ENCODE results near the gene CARD14.

Gene CARD14

DNA sequence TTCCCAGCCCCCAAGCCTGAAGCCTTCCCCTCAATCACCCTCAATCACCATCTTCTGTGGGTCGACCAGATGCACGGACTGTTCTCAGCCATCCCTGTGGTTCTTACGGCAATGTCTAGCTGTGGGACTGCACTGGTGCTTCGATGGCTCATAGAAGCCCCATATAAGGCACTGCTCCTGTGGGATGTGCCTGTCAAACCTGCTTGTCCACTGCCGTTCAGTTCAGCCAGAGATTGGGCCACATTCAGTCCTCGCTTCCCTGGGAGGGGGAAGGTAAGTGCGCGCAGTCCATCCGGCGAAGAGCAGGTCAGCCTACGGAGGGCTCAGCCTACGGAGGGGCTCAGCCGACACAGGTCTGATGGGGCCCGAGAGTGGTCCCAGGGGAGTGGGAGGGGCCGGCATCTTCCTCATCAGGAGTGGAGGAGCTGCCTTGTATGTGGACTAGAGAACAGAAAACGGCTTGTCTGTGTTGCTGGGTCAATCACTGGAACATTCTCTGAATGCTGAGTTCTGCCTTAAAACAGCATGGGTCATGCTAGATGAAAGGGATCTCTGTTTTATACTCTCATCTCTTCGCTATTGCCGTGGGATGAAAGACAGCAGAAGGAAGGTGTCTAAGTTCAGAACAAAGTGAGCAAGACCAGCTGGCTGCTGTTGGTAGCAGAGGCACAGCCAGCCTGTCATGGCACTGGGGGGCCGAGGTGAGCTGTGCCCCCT lies at the start of gene CARD14:
TSS of gene CARD14 (plus strand) at position 247 of the 717 bp plus-strand sequence. CDS start 11,409 bp downstream, outside the sequence.
- DNase-seq (ENCODE audit: low spot score), result no peak

- no peak for DNase-seq (ENCODE audit: low spot score)
Observed at GRCh38 chr17:80122026-80122575, 47.7 kb upstream of the CARD14 start.

GRCh38 chr17:80122926-80123505 lies 46.8 kb upstream of the CARD14 start:
- DNase-seq (ENCODE audit: low spot score), result no peak

- DNase-seq (ENCODE audit: low spot score), result no peak
Observed at GRCh38 chr17:80123791-80124190, 46.0 kb upstream of the CARD14 start.

DNA sequence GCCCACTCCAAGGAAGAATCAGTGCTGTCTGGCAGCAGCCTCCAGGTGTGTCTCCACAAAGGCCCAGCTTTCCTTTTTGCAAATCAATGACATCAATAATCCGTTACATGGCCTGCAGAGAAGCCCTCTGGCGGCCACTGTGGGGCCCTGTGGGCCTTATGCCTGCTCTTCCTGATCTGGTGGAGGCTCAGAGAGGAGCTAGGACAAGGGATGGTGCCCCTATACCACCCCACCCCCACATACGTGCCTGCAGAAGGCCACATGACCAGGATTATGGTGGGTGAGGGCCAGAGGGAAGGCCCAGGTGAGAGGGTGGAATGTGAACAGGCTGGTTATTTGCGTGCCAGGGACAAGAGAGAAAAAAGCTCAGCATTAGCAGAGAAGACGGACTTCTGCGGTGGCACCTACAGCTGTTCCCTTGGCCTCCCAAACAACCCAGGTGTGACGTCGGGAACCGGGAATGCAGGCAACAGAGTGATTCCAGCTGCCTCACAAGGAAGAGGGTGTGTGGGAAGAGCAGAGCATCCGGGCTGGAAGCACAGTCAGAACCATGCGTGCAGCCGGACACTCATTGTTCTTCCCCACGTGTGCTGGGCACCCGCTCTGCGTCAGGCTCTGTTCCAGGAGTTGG lies 45.4 kb upstream of the CARD14 start:
- DNase-seq (ENCODE audit: low spot score), result no peak

GRCh38 chr17:80125656-80126448 lies 44.0 kb upstream of the CARD14 start:
- no peak for DNase-seq (ENCODE audit: low spot score)

DNA sequence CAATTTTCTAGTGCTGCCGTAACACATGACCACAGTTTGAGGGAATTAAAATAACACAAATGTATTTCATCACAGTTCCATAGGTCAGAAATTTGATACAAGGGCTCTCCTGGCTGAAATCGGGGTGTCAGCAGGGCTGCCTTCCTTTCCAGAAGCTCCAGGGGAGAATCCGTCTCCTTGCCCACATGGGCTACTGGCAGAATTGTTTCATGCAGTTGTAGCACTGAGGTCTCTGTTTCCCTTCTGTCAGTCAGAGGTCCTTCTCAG lies 43.4 kb upstream of the CARD14 start:
- DNase-seq (ENCODE audit: low spot score), result no peak

GRCh38 chr17:80129006-80129565 lies 40.7 kb upstream of the CARD14 start:
- DNase-seq (ENCODE audit: low spot score), result no peak

GRCh38 chr17:80130992-80131391 lies 38.8 kb upstream of the CARD14 start:
- no peak for DNase-seq (ENCODE audit: low spot score)

GRCh38 chr17:80132906-80133625 lies 36.8 kb upstream of the CARD14 start:
- DNase-seq (ENCODE audit: low spot score), result no peak

DNA sequence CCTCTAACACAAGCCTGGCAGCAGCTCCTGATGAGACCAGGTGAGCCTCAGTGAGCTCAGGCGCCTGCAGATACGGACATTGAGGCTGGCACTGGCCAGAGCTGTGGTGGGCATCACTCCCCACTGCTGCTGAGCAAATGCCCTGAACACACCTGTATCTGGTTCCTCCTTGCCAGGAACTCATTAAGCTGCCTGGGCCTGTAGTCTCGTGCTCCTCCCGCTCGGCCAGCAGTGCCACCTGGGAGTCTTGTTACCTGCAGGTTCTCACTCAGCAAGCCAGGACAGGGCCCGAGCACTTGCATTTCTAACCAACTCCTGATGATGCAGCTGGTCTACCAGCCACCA lies 36.2 kb upstream of the CARD14 start:
- DNase-seq (ENCODE audit: low spot score), result no peak

DNA sequence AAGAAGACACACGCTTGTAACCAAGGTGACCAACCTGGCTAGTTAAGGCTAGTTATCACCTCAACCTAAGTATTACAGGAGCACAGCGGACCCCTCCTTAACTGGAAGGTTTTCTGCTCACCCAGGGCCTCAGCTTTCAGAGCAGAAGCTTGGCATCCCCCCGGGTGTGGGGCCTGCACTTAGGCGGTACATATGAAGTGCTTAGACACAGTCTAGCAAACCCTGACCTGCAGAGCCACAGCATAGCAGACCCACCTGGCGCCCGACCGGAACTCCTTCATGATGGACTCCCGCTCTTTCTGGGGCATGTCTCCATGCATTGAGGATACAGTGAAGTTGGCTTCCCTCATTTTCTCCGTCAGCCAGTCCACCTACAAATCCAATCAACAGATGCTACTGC lies 32.7 kb upstream of the CARD14 start:
- no peak for DNase-seq (ENCODE audit: low spot score)

- no peak for DNase-seq (ENCODE audit: low spot score)
Observed at GRCh38 chr17:80138856-80139426, 30.9 kb upstream of the CARD14 start.

DNA sequence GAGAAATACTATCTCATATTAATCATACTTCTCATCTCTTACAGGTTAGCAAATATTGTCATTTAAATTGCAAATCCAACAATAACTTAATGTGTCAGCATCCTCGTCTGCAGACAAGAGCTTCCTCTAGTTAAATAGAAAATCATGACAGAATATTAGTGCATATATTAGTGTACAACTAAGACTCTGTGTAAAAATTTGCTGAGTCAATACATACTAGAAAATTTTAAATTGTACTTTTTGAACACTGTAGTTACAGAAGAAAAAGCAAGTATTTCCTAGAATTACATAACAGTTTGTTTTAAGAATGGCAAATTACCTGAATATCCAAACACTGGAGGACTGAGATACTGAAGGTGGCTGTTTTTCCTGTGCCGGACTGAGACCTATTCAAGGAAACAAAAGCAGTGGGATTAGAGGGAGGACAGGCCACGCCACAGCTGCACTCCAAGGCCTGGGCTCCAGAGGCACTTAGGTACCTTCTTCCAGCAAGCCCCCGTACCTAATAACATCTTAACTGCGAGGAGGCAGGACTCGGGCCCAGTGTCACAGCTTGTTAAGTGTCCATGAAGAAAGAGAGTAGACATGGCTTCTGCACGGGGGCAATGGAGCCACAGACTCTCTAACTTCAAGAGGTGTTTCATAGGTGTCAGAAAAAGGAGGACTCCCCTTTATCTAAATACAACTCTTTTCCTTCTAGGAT lies 28.2 kb upstream of the CARD14 start:
- no peak for DNase-seq (ENCODE audit: low spot score)

- DNase-seq (ENCODE audit: low spot score), result no peak
Observed at GRCh38 chr17:80142929-80143328, 26.9 kb upstream of the CARD14 start.

- DNase-seq (ENCODE audit: low spot score), result no peak
Observed at GRCh38 chr17:80145076-80146075, 24.5 kb upstream of the CARD14 start.

DNA sequence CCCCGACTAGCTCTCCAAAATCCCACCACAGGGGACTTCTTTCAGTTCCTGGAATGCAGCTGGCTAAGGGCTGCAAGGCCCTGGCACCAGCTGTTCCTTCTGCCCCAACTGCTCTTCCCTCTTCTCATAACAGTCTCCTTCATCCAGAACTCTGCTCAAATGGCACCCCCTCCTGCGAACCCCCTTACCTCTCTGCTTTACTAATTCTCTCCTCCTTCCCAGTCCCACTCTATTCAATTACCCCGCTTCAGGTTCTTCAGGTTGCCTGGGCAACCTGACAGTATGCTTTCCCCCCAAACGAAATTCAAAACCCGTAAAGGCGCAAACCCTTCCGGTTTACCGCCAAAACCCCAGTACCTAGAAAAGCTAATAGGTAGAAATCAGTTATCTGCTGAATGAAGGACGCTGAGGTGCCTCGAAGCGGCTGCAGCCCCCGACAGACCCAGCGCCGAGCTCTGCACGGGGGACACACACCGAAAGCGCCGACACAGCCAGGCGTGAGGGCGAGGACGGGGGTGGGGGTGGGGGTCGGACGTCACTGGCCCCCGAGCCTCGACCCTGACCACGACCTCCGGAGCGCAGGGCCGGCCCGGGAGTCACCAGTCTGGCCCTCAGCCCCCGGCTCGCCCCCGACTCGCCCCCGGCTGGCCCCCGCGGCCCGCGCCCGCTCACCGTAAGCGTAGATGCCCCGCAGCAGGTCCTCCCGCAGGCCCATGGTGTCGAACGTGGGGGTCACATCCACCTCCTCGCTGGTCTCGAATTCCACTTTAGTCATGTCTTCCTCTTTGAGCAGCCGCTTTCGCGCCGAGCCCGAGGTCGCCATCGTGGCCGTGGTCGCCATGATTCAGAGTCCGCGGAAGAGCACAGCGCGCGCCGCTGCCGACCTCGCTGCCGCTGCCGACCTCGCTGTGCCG lies 23.5 kb upstream of the CARD14 start:
- DNase-seq (ENCODE audit: low spot score), result no peak

All from globus pallidus (tissue), 1 donor.